ENCODE results near the gene CRYGA. TPM values are rescaled to one million over a fixed set of nuclear protein-coding genes. Genes with fewer than 3 reads are reported as not detected.

The CRYGA gene
- polyA plus RNA-seq, result not detected
- long read RNA-seq, donor 1, result 0 reads
- long read RNA-seq, donor 2, result 0 reads
- long read RNA-seq, donor 3, result 0 reads
- long read RNA-seq, donor 4, result 0 reads
- long read RNA-seq, donor 5, result 0 reads
- long read RNA-seq, donor 6, result 0 reads
- long read RNA-seq, donor 7, result 0 reads
- long read RNA-seq, donor 8, result 0 reads
- long read RNA-seq, donor 9, result 0 reads
- long read RNA-seq, donor 10, result 0 reads
- long read RNA-seq, donor 11, result 0 reads

- H3K4me1 ChIP-seq (ENCODE audit: control insufficient read depth, insufficient read depth, low read length), result no peaks in the 10 kb centered on the region
- no peaks in the 10 kb centered on the region for H3K27me3 ChIP-seq (ENCODE audit: control insufficient read depth, insufficient read depth, low read length)
- no peaks in the 10 kb centered on the region for H3K9me3 ChIP-seq (ENCODE audit: control insufficient read depth, low read depth, low read length)
- no peak for DNase-seq
- no peaks in the 10 kb centered on the region for H3K36me3 ChIP-seq (ENCODE audit: control insufficient read depth, insufficient read depth, low read length)
- 80% methylated on average over 1 of the region's 2 CpGs for WGBS (ENCODE audit: insufficient coverage, low lambda C conversion rate)
- no peak within 1 kb of the TSS for H3K27ac ChIP-seq (ENCODE audit: low read length)
- no peak within 1 kb of the TSS for H3K4me3 ChIP-seq (ENCODE audit: low read length)
These were observed at the start of gene CRYGA for GRCh38 chr2:208163489-208163888. Gene CRYGA, minus strand, starts transcription at chr2:208163589. Its CDS starts 33 bp downstream, at chr2:208163556.

GRCh38 chr2:208210688-208211451 is 47.5 kb upstream of the CRYGA start:
- no peak for DNase-seq
- no CpG with 5 or more reads among the region's 9 CpGs for WGBS (ENCODE audit: insufficient coverage, low lambda C conversion rate)
- H3K4me3 ChIP-seq (ENCODE audit: low read length), result no peak overlapping the region
- no peaks in the 10 kb centered on the region for H3K4me1 ChIP-seq (ENCODE audit: control insufficient read depth, insufficient read depth, low read length)
- H3K9me3 ChIP-seq (ENCODE audit: control insufficient read depth, low read depth, low read length), result no peaks in the 10 kb centered on the region
- H3K27me3 ChIP-seq (ENCODE audit: control insufficient read depth, insufficient read depth, low read length), result no peaks in the 10 kb centered on the region
- H3K27ac ChIP-seq (ENCODE audit: low read length), result no peak overlapping the region
- no peaks in the 10 kb centered on the region for H3K36me3 ChIP-seq (ENCODE audit: control insufficient read depth, insufficient read depth, low read length)

- Histone ChIP-seq H3K36me3 (ENCODE audit: control insufficient read depth, insufficient read depth, low read length) (no peaks in the 10 kb centered on the region), H3K4me1 (ENCODE audit: control insufficient read depth, insufficient read depth, low read length) (no peaks in the 10 kb centered on the region), H3K27ac (ENCODE audit: low read length) (no peak overlapping the region), H3K4me3 (ENCODE audit: low read length) (no peak overlapping the region), H3K27me3 (ENCODE audit: control insufficient read depth, insufficient read depth, low read length) (no peaks in the 10 kb centered on the region), H3K9me3 (ENCODE audit: control insufficient read depth, low read depth, low read length) (no peaks in the 10 kb centered on the region)
- 80% methylated on average over 1 of the region's 9 CpGs for WGBS (ENCODE audit: insufficient coverage, low lambda C conversion rate)
- no peak for DNase-seq
These were observed 45.1 kb upstream of the CRYGA start for GRCh38 chr2:208208335-208209085.

GRCh38 chr2:208207769-208208168 is 44.4 kb upstream of the CRYGA start:
- DNase-seq, result no peak
- no peaks in the 10 kb centered on the region for H3K27me3 ChIP-seq (ENCODE audit: control insufficient read depth, insufficient read depth, low read length)
- WGBS (ENCODE audit: insufficient coverage, low lambda C conversion rate), result no CpG with 5 or more reads among the region's 3 CpGs

GRCh38 chr2:208204166-208204565 is 40.8 kb upstream of the CRYGA start:
- H3K4me3 ChIP-seq (ENCODE audit: low read length), result no peak overlapping the region
- no peak overlapping the region for H3K27ac ChIP-seq (ENCODE audit: low read length)
- no peaks in the 10 kb centered on the region for H3K36me3 ChIP-seq (ENCODE audit: control insufficient read depth, insufficient read depth, low read length)
- no peaks in the 10 kb centered on the region for H3K9me3 ChIP-seq (ENCODE audit: control insufficient read depth, low read depth, low read length)
- WGBS (ENCODE audit: insufficient coverage, low lambda C conversion rate), result 72% methylated on average over 2 of the region's 5 CpGs
- no peak for DNase-seq
- H3K4me1 ChIP-seq (ENCODE audit: control insufficient read depth, insufficient read depth, low read length), result no peaks in the 10 kb centered on the region
- H3K27me3 ChIP-seq (ENCODE audit: control insufficient read depth, insufficient read depth, low read length), result no peaks in the 10 kb centered on the region

More at GRCh38 chr2:208207769-208208168, 44.4 kb upstream of the CRYGA start:
- Histone ChIP-seq H3K4me3 (ENCODE audit: low read length) (no peak overlapping the region), H3K36me3 (ENCODE audit: control insufficient read depth, insufficient read depth, low read length) (no peaks in the 10 kb centered on the region), H3K27ac (ENCODE audit: low read length) (no peak overlapping the region), H3K9me3 (ENCODE audit: control insufficient read depth, low read depth, low read length) (no peaks in the 10 kb centered on the region), H3K4me1 (ENCODE audit: control insufficient read depth, insufficient read depth, low read length) (no peaks in the 10 kb centered on the region)

- no peaks in the 10 kb centered on the region for H3K36me3 ChIP-seq (ENCODE audit: control insufficient read depth, insufficient read depth, low read length)
- 70% methylated on average over 2 of the region's 3 CpGs for WGBS (ENCODE audit: insufficient coverage, low lambda C conversion rate)
- no peaks in the 10 kb centered on the region for H3K4me1 ChIP-seq (ENCODE audit: control insufficient read depth, insufficient read depth, low read length)
- H3K4me3 ChIP-seq (ENCODE audit: low read length), result no peak overlapping the region
- no peak for DNase-seq
- no peak overlapping the region for H3K27ac ChIP-seq (ENCODE audit: low read length)
- H3K9me3 ChIP-seq (ENCODE audit: control insufficient read depth, low read depth, low read length), result no peaks in the 10 kb centered on the region
- no peaks in the 10 kb centered on the region for H3K27me3 ChIP-seq (ENCODE audit: control insufficient read depth, insufficient read depth, low read length)
These were observed 32.1 kb upstream of the CRYGA start for GRCh38 chr2:208195531-208195930.

GRCh38 chr2:208192611-208193236 is 29.3 kb upstream of the CRYGA start:
- Histone ChIP-seq H3K4me1 (ENCODE audit: control insufficient read depth, insufficient read depth, low read length) (no peaks in the 10 kb centered on the region), H3K27ac (ENCODE audit: low read length) (no peak overlapping the region), H3K27me3 (ENCODE audit: control insufficient read depth, insufficient read depth, low read length) (no peaks in the 10 kb centered on the region), H3K4me3 (ENCODE audit: low read length) (no peak overlapping the region), H3K36me3 (ENCODE audit: control insufficient read depth, insufficient read depth, low read length) (no peaks in the 10 kb centered on the region), H3K9me3 (ENCODE audit: control insufficient read depth, low read depth, low read length) (no peaks in the 10 kb centered on the region)
- no peak for DNase-seq
- WGBS (ENCODE audit: insufficient coverage, low lambda C conversion rate), result 100% methylated on average over 2 of the region's 8 CpGs

GRCh38 chr2:208189810-208190503 is 26.6 kb upstream of the CRYGA start, which contains the start of gene C2orf80:
Gene C2orf80, minus strand, starts transcription at chr2:208190030. Its CDS starts 3,044 bp downstream, at chr2:208186986.
- Histone ChIP-seq H3K27me3 (ENCODE audit: control insufficient read depth, insufficient read depth, low read length) (no peaks in the 10 kb centered on the region), H3K4me1 (ENCODE audit: control insufficient read depth, insufficient read depth, low read length) (no peaks in the 10 kb centered on the region), H3K9me3 (ENCODE audit: control insufficient read depth, low read depth, low read length) (no peaks in the 10 kb centered on the region), H3K36me3 (ENCODE audit: control insufficient read depth, insufficient read depth, low read length) (no peaks in the 10 kb centered on the region), H3K4me3 (ENCODE audit: low read length) (no peak within 1 kb of the TSS), H3K27ac (ENCODE audit: low read length) (no peak within 1 kb of the TSS)
- WGBS (ENCODE audit: insufficient coverage, low lambda C conversion rate), result no CpG with 5 or more reads among the region's 10 CpGs
- DNase-seq, result no peak

- DNase-seq, result no peak
- Histone ChIP-seq H3K4me1 (ENCODE audit: control insufficient read depth, insufficient read depth, low read length) (no peaks in the 10 kb centered on the region), H3K36me3 (ENCODE audit: control insufficient read depth, insufficient read depth, low read length) (no peaks in the 10 kb centered on the region), H3K4me3 (ENCODE audit: low read length) (no peak overlapping the region), H3K27me3 (ENCODE audit: control insufficient read depth, insufficient read depth, low read length) (no peaks in the 10 kb centered on the region), H3K9me3 (ENCODE audit: control insufficient read depth, low read depth, low read length) (no peaks in the 10 kb centered on the region), H3K27ac (ENCODE audit: low read length) (no peak overlapping the region)
- WGBS (ENCODE audit: insufficient coverage, low lambda C conversion rate), result no CpG with 5 or more reads among the region's 5 CpGs
These were observed 25.9 kb upstream of the CRYGA start for GRCh38 chr2:208189069-208189809.

Measured in large intestine (tissue), 12 donors.